ENCODE data around the gene ASAP3. TPM values are rescaled to one million over a fixed set of nuclear protein-coding genes. Genes with fewer than 3 reads are reported as not detected.

The ASAP3 gene
- total and polyA plus RNA-seq, 2 experiments from 2014 or later: 28.0 to 98.2 TPM

DNA sequence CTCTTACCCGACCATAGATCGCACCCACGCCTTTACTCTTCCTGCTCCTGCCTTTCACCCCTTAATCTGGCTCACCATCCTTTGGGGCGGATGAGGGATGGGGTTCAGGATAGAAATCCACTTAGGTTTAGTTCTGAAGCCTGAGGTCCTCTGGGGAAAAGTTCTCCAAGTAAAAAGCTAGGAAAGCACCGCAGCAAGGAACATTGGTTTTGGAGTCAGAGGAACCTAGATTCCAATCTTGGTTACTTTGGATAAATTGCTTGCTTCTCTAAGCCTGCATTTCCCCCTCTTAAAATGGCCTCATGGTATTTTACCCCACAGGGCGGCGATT, 988 bp upstream of the ASAP3 start:
- ATAC-seq (no peak), DNase-seq (ENCODE audit: low spot score) (no peak)
- H3K27me3 Mint-ChIP-seq (ENCODE audit: insufficient read depth, low read depth, poor library complexity): peaks cover 11% of the 10 kb centered on the region
- Histone ChIP-seq H3K9me2 (ENCODE audit: insufficient read depth) (no peaks in the 10 kb centered on the region), H3K4me3 (peak overlapping the region; percentile 83), H2AFZ (peak overlapping the region; percentile 95), H3K36me3 (ENCODE audit: insufficient read depth) (no peaks in the 10 kb centered on the region; the same call in 1 of the 2 replicates), H3F3A (replicated peaks; ENCODE audit: low read depth) (peaks cover 8% of the 10 kb centered on the region; the same call in 1 of the 2 replicates), H3K27me3 (ENCODE audit: insufficient read depth) (peaks cover 14% of the 10 kb centered on the region; the same call in 1 of the 2 replicates), H3K27ac (ENCODE audit: low read depth) (peak overlapping the region; percentile 78; the same call in 1 of the 2 replicates), H3K79me2 (replicated peaks; ENCODE audit: insufficient read depth) (peaks cover 35% of the 10 kb centered on the region), H3K4me1 (ENCODE audit: insufficient read depth) (peaks cover 34% of the 10 kb centered on the region), H4K20me1 (replicated peaks; ENCODE audit: insufficient read depth) (peaks cover 25% of the 10 kb centered on the region), H3K4me2 (peak overlapping the region; percentile 90)
- no peaks in the 10 kb centered on the region for H3K9me3 Mint-ChIP-seq
- H3K36me3 Mint-ChIP-seq (ENCODE audit: low read depth): no peaks in the 10 kb centered on the region
- TF ChIP-seq STAT1 (IDR thresholded peaks at IDR 0.05; ENCODE audit: unreplicated experiment) (no peak), JUNB (IDR thresholded peaks at IDR 0.05; ENCODE audit: unreplicated experiment) (no peak), CTCF (conservative IDR thresholded peaks at IDR 0.05; ENCODE audit: low read depth in 2 of 2) (no peak), EZH2 (IDR thresholded peaks at IDR 0.05; ENCODE audit: low read depth, unreplicated experiment) (no peak), REST (IDR thresholded peaks at IDR 0.05; ENCODE audit: unreplicated experiment) (no peak), ZNF331 (CRISPR knock-in tag; IDR thresholded peaks at IDR 0.05; ENCODE audit: low read depth) (no peak), ZNF114 (CRISPR knock-in tag; IDR thresholded peaks at IDR 0.05) (no peak), NANOG (IDR thresholded peaks at IDR 0.05; ENCODE audit: borderline replicate concordance) (no peak), POLR2AphosphoS5 (IDR thresholded peaks at IDR 0.05; ENCODE audit: low read depth) (no peak), CREB1 (CRISPR knock-in tag; IDR thresholded peaks at IDR 0.05; ENCODE audit: low read depth) (no peak), EZH2phosphoT487 (IDR thresholded peaks at IDR 0.05; ENCODE audit: unreplicated experiment) (no peak)
- TF ChIP-seq, protein P1, sequence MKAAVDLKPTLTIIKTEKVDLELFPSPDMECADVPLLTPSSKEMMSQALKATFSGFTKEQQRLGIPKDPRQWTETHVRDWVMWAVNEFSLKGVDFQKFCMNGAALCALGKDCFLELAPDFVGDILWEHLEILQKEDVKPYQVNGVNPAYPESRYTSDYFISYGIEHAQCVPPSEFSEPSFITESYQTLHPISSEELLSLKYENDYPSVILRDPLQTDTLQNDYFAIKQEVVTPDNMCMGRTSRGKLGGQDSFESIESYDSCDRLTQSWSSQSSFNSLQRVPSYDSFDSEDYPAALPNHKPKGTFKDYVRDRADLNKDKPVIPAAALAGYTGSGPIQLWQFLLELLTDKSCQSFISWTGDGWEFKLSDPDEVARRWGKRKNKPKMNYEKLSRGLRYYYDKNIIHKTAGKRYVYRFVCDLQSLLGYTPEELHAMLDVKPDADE (IDR thresholded peaks at IDR 0.05): no peak
- H3K4me1 Mint-ChIP-seq: peaks cover 36% of the 10 kb centered on the region
- peak overlapping the region; percentile 76 for H3K4me3 Mint-ChIP-seq
- peak overlapping the region; percentile 16; the same call in 1 of the 2 replicates for H3K27ac Mint-ChIP-seq
